ENCODE results near the gene UGGT2. TPM values are rescaled to one million over a fixed set of nuclear protein-coding genes. Genes with fewer than 3 reads are reported as not detected.
"Not testable (repeated sequence)": the region's sequence is repeated elsewhere in the genome, so short reads cannot be mapped to it uniquely, and the experiment has no call there.

The UGGT2 gene
- total and polyA plus RNA-seq, 12 donors, result 10.7 to 60.6 (median 21.9) TPM

DNA sequence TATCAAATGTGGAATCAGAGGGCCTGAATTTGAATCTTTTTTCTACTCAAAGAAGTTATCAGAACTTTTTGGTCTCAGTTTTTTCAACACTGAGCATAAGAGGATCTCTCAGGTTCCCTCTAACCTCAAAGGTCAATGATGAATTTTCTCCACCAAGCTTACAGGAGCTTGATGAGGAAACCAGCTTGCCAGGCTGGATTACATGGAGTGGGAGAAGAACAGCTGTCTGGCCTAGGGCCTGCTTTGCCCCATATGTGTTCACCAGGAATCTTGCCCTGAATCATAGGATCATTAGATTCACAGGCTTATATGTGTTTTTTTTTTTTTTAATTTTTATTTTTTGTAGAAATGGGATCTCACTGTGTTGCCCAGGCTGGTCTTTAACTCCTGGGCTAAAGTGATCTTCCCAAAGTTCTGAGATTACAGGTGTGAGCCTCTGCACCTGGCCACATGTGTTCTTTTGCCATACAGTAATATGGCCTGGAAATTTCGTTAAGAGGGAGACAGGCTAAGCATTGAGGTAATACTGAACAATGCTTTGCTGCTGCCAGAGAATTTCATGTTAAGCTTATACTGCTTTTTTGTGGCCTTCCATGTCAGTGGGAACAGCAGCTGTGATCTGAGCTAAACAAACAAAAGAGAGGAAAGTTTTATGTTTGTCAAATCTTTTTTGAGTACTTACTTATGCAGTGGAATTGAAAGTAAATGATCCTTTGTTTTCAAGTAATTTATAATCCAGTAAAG is 265.7 kb downstream of the UGGT2 start:
- Histone ChIP-seq H3K27me3 (no peaks in the 10 kb centered on the region), H3K36me3 (replicated peaks in 1 of 2) (peaks cover 0 to 23% of the 10 kb centered on the region in 2 donors), H3K4me3 (no peak overlapping the region), H3K9me3 (replicated peaks in 1 of 3) (no peaks in the 10 kb centered on the region), H3K27ac (no peak overlapping the region), H3K4me1 (replicated peaks in 1 of 2) (no peaks in the 10 kb centered on the region)
- intact Hi-C loops (cut with DNase I), result no loop called here
- WGBS, 4 donors, result 44 to 83% (median 65%) methylated on average over 1 of the region's 1 CpG
- no peak for TF ChIP-seq POLR2A (IDR thresholded peaks at IDR 0.05)
- TF ChIP-seq, protein P1, sequence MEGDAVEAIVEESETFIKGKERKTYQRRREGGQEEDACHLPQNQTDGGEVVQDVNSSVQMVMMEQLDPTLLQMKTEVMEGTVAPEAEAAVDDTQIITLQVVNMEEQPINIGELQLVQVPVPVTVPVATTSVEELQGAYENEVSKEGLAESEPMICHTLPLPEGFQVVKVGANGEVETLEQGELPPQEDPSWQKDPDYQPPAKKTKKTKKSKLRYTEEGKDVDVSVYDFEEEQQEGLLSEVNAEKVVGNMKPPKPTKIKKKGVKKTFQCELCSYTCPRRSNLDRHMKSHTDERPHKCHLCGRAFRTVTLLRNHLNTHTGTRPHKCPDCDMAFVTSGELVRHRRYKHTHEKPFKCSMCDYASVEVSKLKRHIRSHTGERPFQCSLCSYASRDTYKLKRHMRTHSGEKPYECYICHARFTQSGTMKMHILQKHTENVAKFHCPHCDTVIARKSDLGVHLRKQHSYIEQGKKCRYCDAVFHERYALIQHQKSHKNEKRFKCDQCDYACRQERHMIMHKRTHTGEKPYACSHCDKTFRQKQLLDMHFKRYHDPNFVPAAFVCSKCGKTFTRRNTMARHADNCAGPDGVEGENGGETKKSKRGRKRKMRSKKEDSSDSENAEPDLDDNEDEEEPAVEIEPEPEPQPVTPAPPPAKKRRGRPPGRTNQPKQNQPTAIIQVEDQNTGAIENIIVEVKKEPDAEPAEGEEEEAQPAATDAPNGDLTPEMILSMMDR (IDR thresholded peaks at IDR 0.05), result no peak
- DNase-seq, result no peak

- no peak for DNase-seq
These were observed 268.3 kb downstream of the UGGT2 start for GRCh38 chr13:95784900-95785290.

GRCh38 chr13:95784161-95784899 is 268.9 kb downstream of the UGGT2 start:
- no peak overlapping the region for H3K4me3 ChIP-seq
- intact Hi-C loops (cut with DNase I), result no loop called here
- no peak overlapping the region for H3K27ac ChIP-seq
- H3K27me3 ChIP-seq, result no peaks in the 10 kb centered on the region
- H3K9me3 ChIP-seq (replicated peaks in 1 of 3), result no peaks in the 10 kb centered on the region
- WGBS, 4 donors, result 71 to 81% (median 74%) methylated on average over 6 of the region's 6 CpGs
- H3K36me3 ChIP-seq (replicated peaks in 1 of 2), result peaks cover 0 to 10% of the 10 kb centered on the region in 2 donors
- no peaks in the 10 kb centered on the region for H3K4me1 ChIP-seq (replicated peaks in 1 of 2)
- TF ChIP-seq POLR2A (IDR thresholded peaks at IDR 0.05), result no peak
- TF ChIP-seq, protein P1 (IDR thresholded peaks at IDR 0.05), result no peak
- no peak for DNase-seq

More at GRCh38 chr13:95784900-95785290, 268.3 kb downstream of the UGGT2 start:
- Histone ChIP-seq H3K27me3 (no peaks in the 10 kb centered on the region), H3K4me3 (no peak overlapping the region), H3K36me3 (replicated peaks in 1 of 2) (peaks cover 0 to 10% of the 10 kb centered on the region in 2 donors), H3K4me1 (replicated peaks in 1 of 2) (no peaks in the 10 kb centered on the region), H3K27ac (no peak overlapping the region), H3K9me3 (replicated peaks in 1 of 3) (no peaks in the 10 kb centered on the region)
- intact Hi-C loops (cut with DNase I), result no loop called here
- TF ChIP-seq, protein P1 (IDR thresholded peaks at IDR 0.05), result no peak
- TF ChIP-seq POLR2A (IDR thresholded peaks at IDR 0.05), result no peak
- 84 to 92% (median 86%) methylated on average over 3 of the region's 3 CpGs for WGBS, 4 donors

- H3K4me3 ChIP-seq, result no peak overlapping the region
- no peak for DNase-seq
- no peaks in the 10 kb centered on the region for H3K4me1 ChIP-seq (replicated peaks in 1 of 2)
- peaks cover 0 to 10% of the 10 kb centered on the region in 2 donors for H3K36me3 ChIP-seq (replicated peaks in 1 of 2)
- 90 to 99% (median 91%) methylated on average over 5 of the region's 5 CpGs for WGBS, 4 donors
- no peaks in the 10 kb centered on the region for H3K27me3 ChIP-seq
- TF ChIP-seq POLR2A (IDR thresholded peaks at IDR 0.05), result no peak
- TF ChIP-seq, protein P1 (IDR thresholded peaks at IDR 0.05), result no peak
- H3K9me3 ChIP-seq (replicated peaks in 1 of 3), result no peaks in the 10 kb centered on the region
- intact Hi-C loops (cut with DNase I), result no loop called here
- no peak overlapping the region for H3K27ac ChIP-seq
These were observed 269.5 kb downstream of the UGGT2 start for GRCh38 chr13:95783747-95784146.

GRCh38 chr13:95781940-95782339 is 271.3 kb downstream of the UGGT2 start:
- H3K27me3 ChIP-seq; DNase-seq; H3K4me1 ChIP-seq (replicated peaks in 1 of 2); H3K27ac ChIP-seq; H3K4me3 ChIP-seq; H3K36me3 ChIP-seq (replicated peaks in 1 of 2); intact Hi-C loops (cut with DNase I); H3K9me3 ChIP-seq (replicated peaks in 1 of 3): not testable (repeated sequence)
- 92 to 100% (median 100%) methylated on average over 1 of the region's 1 CpG for WGBS, 4 donors

Measured in adrenal gland (tissue), 12 donors.